ENCODE results near the gene WDR93.
A peak's percentile ranks its signal among the peaks of the same experiment; 100 is the strongest.

Gene WDR93

GRCh38 chr15:89740137-89740536 lies 49.5 kb downstream of the WDR93 start:
- DNase-seq (ENCODE audit: low spot score), result peak; percentile 45

GRCh38 chr15:89743011-89743410 lies 52.4 kb downstream of the WDR93 start:
- H3K9me3 Mint-ChIP-seq, result no peaks in the 10 kb centered on the region
- H3K27ac Mint-ChIP-seq, result no peak overlapping the region

More at GRCh38 chr15:89740137-89740536, 49.5 kb downstream of the WDR93 start:
- Mint-ChIP-seq H3K9me3 (no peaks in the 10 kb centered on the region), H3K4me3 (no peak overlapping the region), H3K36me3 (ENCODE audit: low read depth) (no peaks in the 10 kb centered on the region), H3K27ac (no peak overlapping the region), H3K27me3 (ENCODE audit: low read depth) (peaks cover 7% of the 10 kb centered on the region), H3K4me1 (ENCODE audit: low read depth) (peaks cover 2% of the 10 kb centered on the region)

GRCh38 chr15:89743594-89743993 lies 53.0 kb downstream of the WDR93 start:
- Mint-ChIP-seq H3K27me3 (ENCODE audit: low read depth) (no peaks in the 10 kb centered on the region), H3K36me3 (ENCODE audit: low read depth) (no peaks in the 10 kb centered on the region), H3K9me3 (no peaks in the 10 kb centered on the region), H3K4me1 (ENCODE audit: low read depth) (peaks cover 2% of the 10 kb centered on the region), H3K27ac (no peak overlapping the region), H3K4me3 (no peak overlapping the region)
- DNase-seq (ENCODE audit: low spot score), result no peak

More at GRCh38 chr15:89743011-89743410, 52.4 kb downstream of the WDR93 start:
- H3K4me3 Mint-ChIP-seq, result no peak overlapping the region
- H3K27me3 Mint-ChIP-seq (ENCODE audit: low read depth), result no peaks in the 10 kb centered on the region
- H3K36me3 Mint-ChIP-seq (ENCODE audit: low read depth), result no peaks in the 10 kb centered on the region
- no peak for DNase-seq (ENCODE audit: low spot score)
- peaks cover 2% of the 10 kb centered on the region for H3K4me1 Mint-ChIP-seq (ENCODE audit: low read depth)

GRCh38 chr15:89745131-89745530 lies 54.5 kb downstream of the WDR93 start:
- no peaks in the 10 kb centered on the region for H3K36me3 Mint-ChIP-seq (ENCODE audit: low read depth)

GRCh38 chr15:89745768-89746167 lies 55.2 kb downstream of the WDR93 start:
- peaks cover 5% of the 10 kb centered on the region for H3K4me1 Mint-ChIP-seq (ENCODE audit: low read depth)
- no peaks in the 10 kb centered on the region for H3K36me3 Mint-ChIP-seq (ENCODE audit: low read depth)

More at GRCh38 chr15:89745131-89745530, 54.5 kb downstream of the WDR93 start:
- no peak overlapping the region for H3K4me3 Mint-ChIP-seq
- peaks cover 6% of the 10 kb centered on the region for H3K4me1 Mint-ChIP-seq (ENCODE audit: low read depth)
- no peak overlapping the region for H3K27ac Mint-ChIP-seq
- peaks cover 4% of the 10 kb centered on the region for H3K27me3 Mint-ChIP-seq (ENCODE audit: low read depth)
- H3K9me3 Mint-ChIP-seq, result no peaks in the 10 kb centered on the region
- no peak for DNase-seq (ENCODE audit: low spot score)

GRCh38 chr15:89746386-89746780 lies 55.8 kb downstream of the WDR93 start:
- Mint-ChIP-seq H3K4me1 (ENCODE audit: low read depth) (peaks cover 5% of the 10 kb centered on the region), H3K27ac (no peak overlapping the region), H3K36me3 (ENCODE audit: low read depth) (no peaks in the 10 kb centered on the region), H3K4me3 (no peak overlapping the region), H3K27me3 (ENCODE audit: low read depth) (peaks cover 4% of the 10 kb centered on the region), H3K9me3 (no peaks in the 10 kb centered on the region)
- DNase-seq (ENCODE audit: low spot score), result no peak

More at GRCh38 chr15:89745768-89746167, 55.2 kb downstream of the WDR93 start:
- Mint-ChIP-seq H3K27me3 (ENCODE audit: low read depth) (peaks cover 4% of the 10 kb centered on the region), H3K9me3 (no peaks in the 10 kb centered on the region), H3K4me3 (no peak overlapping the region), H3K27ac (no peak overlapping the region)
- DNase-seq (ENCODE audit: low spot score), result no peak

- H3K4me3 Mint-ChIP-seq, result no peak overlapping the region
Observed at GRCh38 chr15:89747708-89748682, 57.4 kb downstream of the WDR93 start.

GRCh38 chr15:89749054-89749453 lies 58.4 kb downstream of the WDR93 start:
- peaks cover 12% of the 10 kb centered on the region for H3K27me3 Mint-ChIP-seq (ENCODE audit: low read depth)
- H3K9me3 Mint-ChIP-seq, result no peaks in the 10 kb centered on the region
- DNase-seq (ENCODE audit: low spot score), result no peak
- H3K27ac Mint-ChIP-seq, result no peak overlapping the region
- H3K36me3 Mint-ChIP-seq (ENCODE audit: low read depth), result no peaks in the 10 kb centered on the region
- H3K4me1 Mint-ChIP-seq (ENCODE audit: low read depth), result peaks cover 5% of the 10 kb centered on the region
- no peak overlapping the region for H3K4me3 Mint-ChIP-seq

More at GRCh38 chr15:89747708-89748682, 57.4 kb downstream of the WDR93 start:
- Mint-ChIP-seq H3K27me3 (ENCODE audit: low read depth) (peaks cover 12% of the 10 kb centered on the region), H3K27ac (no peak overlapping the region), H3K9me3 (no peaks in the 10 kb centered on the region), H3K4me1 (ENCODE audit: low read depth) (peaks cover 5% of the 10 kb centered on the region), H3K36me3 (ENCODE audit: low read depth) (no peaks in the 10 kb centered on the region)
- DNase-seq (ENCODE audit: low spot score), result no peak

GRCh38 chr15:89749526-89749925 lies 58.9 kb downstream of the WDR93 start:
- H3K27ac Mint-ChIP-seq, result no peak overlapping the region
- H3K27me3 Mint-ChIP-seq (ENCODE audit: low read depth), result peaks cover 13% of the 10 kb centered on the region
- peak overlapping the region; percentile 72 for H3K4me3 Mint-ChIP-seq
- DNase-seq (ENCODE audit: low spot score), result no peak
- H3K9me3 Mint-ChIP-seq, result no peaks in the 10 kb centered on the region
- H3K36me3 Mint-ChIP-seq (ENCODE audit: low read depth), result no peaks in the 10 kb centered on the region
- peaks cover 5% of the 10 kb centered on the region for H3K4me1 Mint-ChIP-seq (ENCODE audit: low read depth)

- Mint-ChIP-seq H3K36me3 (ENCODE audit: low read depth) (no peaks in the 10 kb centered on the region), H3K9me3 (no peaks in the 10 kb centered on the region), H3K27me3 (ENCODE audit: low read depth) (peaks cover 17% of the 10 kb centered on the region), H3K4me3 (peak overlapping the region; percentile 72), H3K4me1 (ENCODE audit: low read depth) (peaks cover 5% of the 10 kb centered on the region), H3K27ac (peak overlapping the region; percentile 39)
- no peak for DNase-seq (ENCODE audit: low spot score)
Observed at GRCh38 chr15:89749951-89750559, 59.4 kb downstream of the WDR93 start.

GRCh38 chr15:89750560-89751542 lies 60.2 kb downstream of the WDR93 start, which contains the start of gene MESP1:
Gene MESP1, minus strand, starts transcription at chr15:89751249. Its CDS starts 18 bp downstream, at chr15:89751231.
- H3K36me3 Mint-ChIP-seq (ENCODE audit: low read depth), result no peaks in the 10 kb centered on the region
- peak within 1 kb of the TSS; percentile 39 for H3K27ac Mint-ChIP-seq
- peaks cover 22% of the 10 kb centered on the region for H3K27me3 Mint-ChIP-seq (ENCODE audit: low read depth)
- H3K4me1 Mint-ChIP-seq (ENCODE audit: low read depth), result peaks cover 5% of the 10 kb centered on the region
- H3K9me3 Mint-ChIP-seq, result no peaks in the 10 kb centered on the region
- peak within 1 kb of the TSS; percentile 72 for H3K4me3 Mint-ChIP-seq
- DNase-seq (ENCODE audit: low spot score), result peak; percentile 93

- peak overlapping the region; percentile 15 for H3K4me3 Mint-ChIP-seq
- H3K36me3 Mint-ChIP-seq (ENCODE audit: low read depth), result no peaks in the 10 kb centered on the region
- no peaks in the 10 kb centered on the region for H3K9me3 Mint-ChIP-seq
- no peak for DNase-seq (ENCODE audit: low spot score)
- H3K27ac Mint-ChIP-seq, result no peak overlapping the region
- peaks cover 5% of the 10 kb centered on the region for H3K4me1 Mint-ChIP-seq (ENCODE audit: low read depth)
- H3K27me3 Mint-ChIP-seq (ENCODE audit: low read depth), result peaks cover 24% of the 10 kb centered on the region
Observed at GRCh38 chr15:89751748-89752147, 61.1 kb downstream of the WDR93 start.

- Mint-ChIP-seq H3K9me3 (no peaks in the 10 kb centered on the region), H3K4me3 (no peak overlapping the region), H3K36me3 (ENCODE audit: low read depth) (no peaks in the 10 kb centered on the region), H3K27ac (no peak overlapping the region), H3K27me3 (ENCODE audit: low read depth) (peaks cover 24% of the 10 kb centered on the region), H3K4me1 (ENCODE audit: low read depth) (peaks cover 5% of the 10 kb centered on the region)
- no peak for DNase-seq (ENCODE audit: low spot score)
Observed at GRCh38 chr15:89753855-89754254, 63.2 kb downstream of the WDR93 start.

Data from T-helper 2 cell treated with Interferon-gamma antibody and Interleukin-4, amounts not matched to agents 5 μg/mL and 100 μg/mL, for 36 hours (primary cell).